Measurements from ENCODE around the gene TKFC.

DNA sequence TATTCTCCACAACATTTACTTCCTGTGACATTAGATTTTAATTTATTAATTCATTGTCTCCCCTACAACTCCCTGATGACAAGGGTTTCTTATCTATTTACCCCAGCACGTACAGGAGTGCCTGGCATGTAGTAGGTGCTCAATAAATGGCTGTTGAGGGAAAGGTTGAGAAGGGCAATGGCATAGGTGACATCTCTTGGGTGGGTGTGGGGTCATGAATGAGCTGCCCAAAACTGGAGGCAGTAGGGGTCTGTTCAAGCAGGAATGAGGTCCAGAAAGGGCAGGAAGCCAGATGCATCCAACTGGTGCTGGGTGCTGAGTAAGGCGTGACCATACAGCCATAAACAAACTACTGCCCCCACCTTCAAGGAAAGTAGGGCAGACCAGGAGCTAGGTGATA, 40.7 kb upstream of the TKFC start:
- TF ChIP-seq CTCF (IDR thresholded peaks at IDR 0.05; ENCODE audit: insufficient read depth, low read length) = no peak
- TF ChIP-seq POLR2AphosphoS5 (IDR thresholded peaks at IDR 0.05; ENCODE audit: low read depth) = no peak
- TF ChIP-seq, protein P1, sequence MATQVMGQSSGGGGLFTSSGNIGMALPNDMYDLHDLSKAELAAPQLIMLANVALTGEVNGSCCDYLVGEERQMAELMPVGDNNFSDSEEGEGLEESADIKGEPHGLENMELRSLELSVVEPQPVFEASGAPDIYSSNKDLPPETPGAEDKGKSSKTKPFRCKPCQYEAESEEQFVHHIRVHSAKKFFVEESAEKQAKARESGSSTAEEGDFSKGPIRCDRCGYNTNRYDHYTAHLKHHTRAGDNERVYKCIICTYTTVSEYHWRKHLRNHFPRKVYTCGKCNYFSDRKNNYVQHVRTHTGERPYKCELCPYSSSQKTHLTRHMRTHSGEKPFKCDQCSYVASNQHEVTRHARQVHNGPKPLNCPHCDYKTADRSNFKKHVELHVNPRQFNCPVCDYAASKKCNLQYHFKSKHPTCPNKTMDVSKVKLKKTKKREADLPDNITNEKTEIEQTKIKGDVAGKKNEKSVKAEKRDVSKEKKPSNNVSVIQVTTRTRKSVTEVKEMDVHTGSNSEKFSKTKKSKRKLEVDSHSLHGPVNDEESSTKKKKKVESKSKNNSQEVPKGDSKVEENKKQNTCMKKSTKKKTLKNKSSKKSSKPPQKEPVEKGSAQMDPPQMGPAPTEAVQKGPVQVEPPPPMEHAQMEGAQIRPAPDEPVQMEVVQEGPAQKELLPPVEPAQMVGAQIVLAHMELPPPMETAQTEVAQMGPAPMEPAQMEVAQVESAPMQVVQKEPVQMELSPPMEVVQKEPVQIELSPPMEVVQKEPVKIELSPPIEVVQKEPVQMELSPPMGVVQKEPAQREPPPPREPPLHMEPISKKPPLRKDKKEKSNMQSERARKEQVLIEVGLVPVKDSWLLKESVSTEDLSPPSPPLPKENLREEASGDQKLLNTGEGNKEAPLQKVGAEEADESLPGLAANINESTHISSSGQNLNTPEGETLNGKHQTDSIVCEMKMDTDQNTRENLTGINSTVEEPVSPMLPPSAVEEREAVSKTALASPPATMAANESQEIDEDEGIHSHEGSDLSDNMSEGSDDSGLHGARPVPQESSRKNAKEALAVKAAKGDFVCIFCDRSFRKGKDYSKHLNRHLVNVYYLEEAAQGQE (IDR thresholded peaks at IDR 0.05; ENCODE audit: insufficient replicate concordance, low read depth) = no peak
- no peak for TF ChIP-seq GABPA (IDR thresholded peaks at IDR 0.05; ENCODE audit: low read depth)

Data from HL-60 (cell line).